HepG2 (cell line): Measurements from ENCODE around the gene SLC18A2. TPM values are rescaled to one million over a fixed set of nuclear protein-coding genes. Genes with fewer than 3 reads are reported as not detected.
"Not testable (repeated sequence)": the region's sequence is repeated elsewhere in the genome, so short reads cannot be mapped to it uniquely, and the experiment has no call there.

Source experiments
- ATAC-seq: fragments of 200-7000 bp; cut with Tn5 transposase; 3 replicates; pipeline ENCODE4 v1.9.1; 2020; ENCODE audit warnings: mild to moderate bottlenecking, moderate library complexity
- BruUV-seq: library from RNA; stranded (reverse); fragments of 400-500 nt; replicated peaks from 2 replicates; lab custom pipeline; 2021; lab: Mats Ljungman, UMichigan
- CTCF ChIA-PET: fragments of 300-600 bp; formaldehyde crosslinking; extraction: SDS; loops from one replicate; lab custom pipeline; 2021; ENCODE audit warnings: low total read pairs, inconsistent platforms, low intra/inter-chr PET ratio; lab: Yijun Ruan, JAX
- POLR2A ChIA-PET: fragments of 350-600 bp; sonication (Branson Sonifier 250); formaldehyde crosslinking; loops from one replicate; lab custom pipeline; 2020; ENCODE audit warnings: antibody characterized with exemption, inconsistent platforms; lab: Yijun Ruan, JAX
- DNase-seq: peaks from one replicate; pipeline ENCODE4 v3.0.0-alpha.2; 2015; ENCODE audit warnings: low spot score
- FAIRE-seq: peaks from 3 replicates; lab custom pipeline; 2011; peaks lifted over from hg19 to GRCh38; lab: Jason Lieb, UNC
- H2AFZ ChIP-seq: one replicate; pipeline ENCODE4 v1.6.1; 2011; ENCODE audit warnings: low read length, inconsistent platforms
- H3K27ac ChIP-seq: fragments of 300-600 bp; 3 replicates; pipeline ENCODE4 v1.8.0; 2011; ENCODE audit warnings: mixed run types, mild to moderate bottlenecking, mixed read lengths, low read length, inconsistent platforms; ENCODE audit not compliant: insufficient read depth; ENCODE audit errors: extremely low read length
- H3K27me3 ChIP-seq, 2 experiments: fragments of 200-600 bp in 1 of 2; 2 replicates in 1 of 2; 3 replicates in 1 of 2; pipeline versions ENCODE4 v1.6.0 to v1.8.0; 2011; ENCODE audit warnings: low read length in 2 of 2, mild to moderate bottlenecking in 2 of 2, moderate library complexity in 2 of 2, inconsistent platforms in 1 of 2; ENCODE audit not compliant: insufficient read depth in 2 of 2, control insufficient read depth in 1 of 2
- H3K36me3 ChIP-seq, 2 experiments: fragments of 200-600 bp in 1 of 2; replicated peaks in 1 of 2; 2 replicates in 1 of 2; 3 replicates in 1 of 2; pipeline versions ENCODE4 v1.5.1 to v1.8.0; 2011; ENCODE audit warnings: low read length in 2 of 2, inconsistent platforms in 1 of 2; ENCODE audit not compliant: insufficient read depth in 2 of 2, control insufficient read depth in 1 of 2
- H3K4me1 ChIP-seq: 2 replicates; pipeline ENCODE4 v1.5.1; 2012; ENCODE audit warnings: low read length, inconsistent platforms; ENCODE audit not compliant: insufficient read depth
- H3K4me2 ChIP-seq: 2 replicates; pipeline ENCODE4 v1.6.0; 2011; ENCODE audit warnings: low read depth, low read length, inconsistent platforms
- H3K4me3 ChIP-seq, 3 experiments: fragments of 200-600 bp in 1 of 3; sonication (generic), shearing (Covaris generic) in 1 of 3; replicated peaks in 1 of 3; 2 replicates each; pipeline ENCODE4 v1.5.1; 2011 to 2016; ENCODE audit warnings: low read length in 3 of 3, inconsistent platforms in 2 of 3, low read depth in 2 of 3, mild to moderate bottlenecking in 2 of 3, control low read depth in 1 of 3, mixed read lengths in 1 of 3; ENCODE audit not compliant: insufficient read depth in 1 of 3
- H3K79me2 ChIP-seq: one replicate; pipeline ENCODE4 v1.6.1; 2011; ENCODE audit warnings: low read length, inconsistent platforms; ENCODE audit not compliant: insufficient read depth
- H3K9ac ChIP-seq: 2 replicates; pipeline ENCODE4 v1.6.0; 2011; ENCODE audit warnings: mild to moderate bottlenecking, low read depth, low read length, inconsistent platforms; ENCODE audit not compliant: insufficient read depth
- H3K9me3 ChIP-seq: 2 replicates; pipeline ENCODE4 v1.5.1; 2012; ENCODE audit warnings: mild to moderate bottlenecking, low read length
- H4K20me1 ChIP-seq: 2 replicates; pipeline ENCODE4 v1.6.0; 2011; ENCODE audit warnings: inconsistent platforms, mild to moderate bottlenecking, low read length, moderate library complexity; ENCODE audit not compliant: insufficient read depth
- ATM ChIP-seq: fragments of 450-650 bp; IDR thresholded peaks from 2 replicates; pipeline ENCODE4 v1.7.1; 2017; ENCODE audit warnings: mild to moderate bottlenecking, borderline replicate concordance
- ELF1 ChIP-seq: sonication (generic); formaldehyde crosslinking; IDR thresholded peaks from 2 replicates; pipeline ENCODE4 v1.4.0; 2020; ENCODE audit warnings: missing genetic modification reagents
- FOXA1 ChIP-seq, 2 experiments: fragments of 450-650 bp in 1 of 2; sonication (generic) in 1 of 2; formaldehyde crosslinking in 1 of 2; IDR thresholded peaks; 2 replicates each; pipeline versions ENCODE4 v1.4.0 to v1.6.1; 2016 to 2020; ENCODE audit warnings: missing genetic modification reagents in 1 of 2
- GMEB1 ChIP-seq: sonication (generic); formaldehyde crosslinking; IDR thresholded peaks from 2 replicates; pipeline ENCODE4 v1.5.1; 2020; ENCODE audit warnings: missing genetic modification reagents, mild to moderate bottlenecking, borderline replicate concordance
- HNRNPK ChIP-seq: fragments of 200-400 bp; formaldehyde crosslinking; IDR thresholded peaks from 2 replicates; pipeline ENCODE4 v1.6.1; 2018; ENCODE audit warnings: low read length, low read depth, moderate library complexity, mild to moderate bottlenecking; ENCODE audit not compliant: poor library complexity, severe bottlenecking
- KMT2B ChIP-seq: IDR thresholded peaks from 2 replicates; pipeline ENCODE4 v1.6.1; 2016; ENCODE audit warnings: missing genetic modification reagents, missing compliant biosample characterization
- MBD4 ChIP-seq: IDR thresholded peaks from 2 replicates; pipeline ENCODE4 v1.6.1; 2012; ENCODE audit warnings: low read length, inconsistent platforms, borderline replicate concordance
- MED13 ChIP-seq: sonication (generic); formaldehyde crosslinking; IDR thresholded peaks from 2 replicates; pipeline ENCODE4 v1.5.0; 2020; ENCODE audit warnings: missing genetic modification reagents
- NFKB2 ChIP-seq: sonication (generic); formaldehyde crosslinking; IDR thresholded peaks from 2 replicates; pipeline ENCODE4 v1.4.0; 2020; ENCODE audit warnings: missing genetic modification reagents, borderline replicate concordance
- RARG ChIP-seq: sonication (generic); formaldehyde crosslinking; IDR thresholded peaks from 2 replicates; pipeline ENCODE4 v1.4.0; 2020; ENCODE audit warnings: low read depth, mild to moderate bottlenecking, missing genetic modification reagents
- SP140L ChIP-seq: sonication (generic); formaldehyde crosslinking; IDR thresholded peaks from 2 replicates; pipeline ENCODE4 v1.4.0; 2020; ENCODE audit warnings: missing genetic modification reagents, borderline replicate concordance
- TRIM22 ChIP-seq: fragments of 450-650 bp; IDR thresholded peaks from 2 replicates; pipeline ENCODE4 v1.6.1; 2017
- ZNF576 ChIP-seq: sonication (generic); formaldehyde crosslinking; IDR thresholded peaks from 2 replicates; pipeline ENCODE4 v1.4.0; 2020; ENCODE audit warnings: mild to moderate bottlenecking, missing genetic modification reagents
- WGBS: methylation state at CpG from one replicate; pipeline ENCODE4 v1.1.6; 2017; ENCODE audit warnings: low lambda C conversion rate; 5-methylcytosine and 5-hydroxymethylcytosine counted together
- in situ Hi-C: cut with HindIII; loops from 2 replicates; pipeline ENCODE4 v1.10.0; 2017; ENCODE audit warnings: low pct_unique_long_range_greater_than_20kb; ENCODE audit not compliant: extremely low pct_ligation_motif_present
- intact Hi-C: fragments of 100-400 bp; cut with micrococcal nuclease; formaldehyde crosslinking; loops from one replicate; pipeline ENCODE4 v1.10.0; 2022; ENCODE audit not compliant: unreplicated experiment
- polyA plus RNA-seq, 8 experiments: library from polyadenylated mRNA; depleted of rRNA in 3 of 8; stranded (reverse) in 7 of 8; unstranded in 1 of 8; fragments of >200 nt; fragmentation: Illumina TruSeq in 4 of 8; extraction: Trizol in 4 of 8; gene quantifications; 2 replicates each; pipeline versions ENCODE4 v1.2.1 to v1.2.3, GENCODE V29; 2011 to 2016; ENCODE audit warnings: low read depth in 4 of 8, missing spikeins in 1 of 8, mixed read lengths in 1 of 8; ENCODE audit not compliant: insufficient read depth in 1 of 8
- total RNA-seq, 5 experiments: library from RNA; depleted of rRNA; stranded (reverse); fragments of >200 nt; fragmentation: Illumina TruSeq; extraction: Trizol; gene quantifications; 2 replicates each; pipeline ENCODE4 v1.2.3, GENCODE V29; 2016; ENCODE audit warnings: low read depth in 1 of 5

SLC18A2 gene
- total and polyA plus RNA-seq, 2 of the 13 experiments (the other 11 are each of a cell fraction or from before 2014, with no cell fraction given), result not detected

GRCh38 chr10:117228210-117228609 lies 12.7 kb upstream of the SLC18A2 start:
- Histone ChIP-seq H4K20me1 (no peaks in the 10 kb centered on the region), H3K4me3 (no peak overlapping the region), H3K4me2 (no peak overlapping the region), H3K4me1 (no peaks in the 10 kb centered on the region), H2AFZ (no peak overlapping the region), H3K27ac (no peak overlapping the region), H3K36me3 (no peaks in the 10 kb centered on the region), H3K9me3 (no peaks in the 10 kb centered on the region), H3K27me3 (peaks cover 0 to 8% of the 10 kb centered on the region in 2 experiments; a peak in 2 of 5 replicates), H3K9ac (no peak overlapping the region), H3K79me2 (no peaks in the 10 kb centered on the region)
- intact Hi-C loops, result no loop called here
- in situ Hi-C loops, result loop anchor here (5.0 to 10.0 kb wide), 2 partner anchors 89 to 217 kb away; no protein-coding TSS in a partner anchor
- BruUV-seq, result no TSS peak
- POLR2A ChIA-PET, result no interaction called here
- no peak for ATAC-seq
- no peak for DNase-seq
- TF ChIP-seq RARG, result no peak
- 0 out of 2 replicates have a peak, but pooled peaks have one; percentile 29 for TF ChIP-seq FOXA1 (IDR thresholded peaks at IDR 0.05)
- TF ChIP-seq FOXA1 (CRISPR knock-in tag; IDR thresholded peaks at IDR 0.05), result no peak
- TF ChIP-seq ELF1 (CRISPR knock-in tag), result no peak
- TF ChIP-seq SP140L (CRISPR knock-in tag), result no peak
- TF ChIP-seq HNRNPK, result peak; percentile 44
- no peak for TF ChIP-seq GMEB1
- TF ChIP-seq MBD4, result no peak
- TF ChIP-seq TRIM22, result 0 out of 2 replicates have a peak, but pooled peaks have one; percentile 33
- no peak for TF ChIP-seq ZNF576
- no peak for TF ChIP-seq MED13
- no peak for TF ChIP-seq KMT2B (CRISPR knock-in tag)
- TF ChIP-seq NFKB2 (CRISPR knock-in tag), result no peak
- TF ChIP-seq ATM, result 0 out of 2 replicates have a peak, but pooled peaks have one; percentile 38
- CTCF ChIA-PET, result no interaction called here
- no peak for FAIRE-seq

GRCh38 chr10:117230107-117230506 lies 10.8 kb upstream of the SLC18A2 start:
- intact Hi-C loops, H3K9ac ChIP-seq, CTCF ChIA-PET, H3K9me3 ChIP-seq, ATAC-seq, H3K27me3 ChIP-seq, FAIRE-seq, POLR2A ChIA-PET, DNase-seq, H3K36me3 ChIP-seq, H3K4me1 ChIP-seq, H4K20me1 ChIP-seq, H3K27ac ChIP-seq, H3K4me2 ChIP-seq, in situ Hi-C loops, H3K79me2 ChIP-seq, H3K4me3 ChIP-seq, H2AFZ ChIP-seq, BruUV-seq: not testable (repeated sequence)
- WGBS, result 19% methylated on average over 4 of the region's 4 CpGs
